Bronchial epithelial cell (primary cell): Measurements from ENCODE around the gene RHBDD1. TPM values are rescaled to one million over a fixed set of nuclear protein-coding genes. Genes with fewer than 3 reads are reported as not detected.

Experiments used
- DNase-seq: peaks from one replicate; pipeline ENCODE4 v3.0.0-alpha.2; 2010; ENCODE audit warnings: low read depth
- FAIRE-seq: peaks from 2 replicates; lab custom pipeline; 2011; peaks lifted over from hg19 to GRCh38; lab: Jason Lieb, UNC
- H3K27me3 ChIP-seq: 2 replicates; pipeline ENCODE4 v1.5.1; 2011; ENCODE audit warnings: low read length; ENCODE audit not compliant: control insufficient read depth, insufficient read depth
- H3K36me3 ChIP-seq: 2 replicates; pipeline ENCODE4 v1.5.1; 2011; ENCODE audit warnings: low read length; ENCODE audit not compliant: control insufficient read depth, insufficient read depth
- H3K4me3 ChIP-seq: 2 replicates; pipeline ENCODE4 v1.5.1; 2011; ENCODE audit warnings: mild to moderate bottlenecking, low read depth, low read length, control low read depth
- total RNA-seq: library from RNA; depleted of rRNA; stranded (reverse); fragments of >200 nt; gene quantifications from 2 replicates; pipeline ENCODE4 v1.2.1, GENCODE V29; 2014
- TF ChIP-seq, protein P1 (sequence below): IDR thresholded peaks from 2 replicates; pipeline ENCODE4 v1.5.1; 2011; ENCODE audit warnings: mild to moderate bottlenecking, moderate library complexity, low read length, control low read depth, inconsistent platforms; ENCODE audit not compliant: insufficient read depth, severe bottlenecking

Gene RHBDD1
- total RNA-seq, 1 donor from 2014 or later: 29.7 TPM

DNA sequence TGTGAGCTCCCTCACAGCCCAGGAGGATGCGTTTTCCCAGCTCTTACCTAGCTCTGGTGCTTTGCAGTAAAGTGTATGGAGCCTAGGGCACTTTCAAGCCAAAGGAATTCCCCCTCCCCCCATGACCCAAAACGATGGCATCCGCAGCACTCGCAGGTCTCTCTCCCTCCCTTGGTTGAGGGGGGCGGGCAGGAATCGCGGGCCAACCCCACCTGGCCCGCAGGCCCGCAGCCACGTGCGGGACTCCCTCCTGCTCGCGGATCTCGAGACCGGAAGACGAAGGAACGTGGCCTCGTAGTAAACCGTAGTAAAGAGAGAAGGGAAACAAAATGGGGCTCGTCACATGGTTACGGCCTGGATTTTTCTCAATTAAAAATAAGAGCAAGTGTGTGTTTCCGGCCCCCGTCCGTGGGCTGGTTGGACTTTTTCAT, 44.8 kb upstream of the RHBDD1 start:
- peak overlapping the region; percentile 46 for H3K4me3 ChIP-seq

DNA sequence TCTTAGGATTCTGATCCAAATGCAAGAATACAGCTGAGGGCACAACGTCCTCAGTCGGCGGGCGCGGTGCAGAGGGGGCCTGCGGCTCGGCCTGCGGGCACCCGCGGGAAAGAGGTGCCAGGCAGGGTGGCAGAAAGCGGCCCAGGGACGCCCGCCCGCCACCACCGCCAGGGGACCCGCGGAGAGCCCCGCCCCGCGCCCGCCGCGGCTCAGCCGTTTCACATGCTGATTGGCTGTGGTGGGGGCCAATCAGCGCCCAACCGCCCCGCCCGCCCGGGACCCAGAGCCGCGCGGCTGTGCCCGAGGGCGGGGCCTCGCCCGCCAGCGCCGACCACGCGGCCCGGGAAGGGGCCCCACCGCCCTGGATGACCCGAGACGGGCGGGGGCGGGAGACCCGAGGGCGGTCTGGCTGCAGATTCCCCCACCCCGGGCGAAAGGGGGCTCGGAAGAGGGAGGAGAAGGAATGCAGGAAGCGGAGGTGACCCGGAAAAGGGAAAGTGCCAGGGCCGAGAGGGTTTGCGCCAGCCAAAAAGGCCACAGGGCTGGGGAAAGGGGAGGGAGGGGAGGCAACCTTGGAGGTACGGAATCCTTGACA, 44.3 kb upstream of the RHBDD1 start:
- Histone ChIP-seq H3K36me3 (peaks cover 3% of the 10 kb centered on the region), H3K4me3 (peak overlapping the region; percentile 65), H3K27me3 (no peaks in the 10 kb centered on the region)
- peak; percentile 44 for DNase-seq
- TF ChIP-seq, protein P1, sequence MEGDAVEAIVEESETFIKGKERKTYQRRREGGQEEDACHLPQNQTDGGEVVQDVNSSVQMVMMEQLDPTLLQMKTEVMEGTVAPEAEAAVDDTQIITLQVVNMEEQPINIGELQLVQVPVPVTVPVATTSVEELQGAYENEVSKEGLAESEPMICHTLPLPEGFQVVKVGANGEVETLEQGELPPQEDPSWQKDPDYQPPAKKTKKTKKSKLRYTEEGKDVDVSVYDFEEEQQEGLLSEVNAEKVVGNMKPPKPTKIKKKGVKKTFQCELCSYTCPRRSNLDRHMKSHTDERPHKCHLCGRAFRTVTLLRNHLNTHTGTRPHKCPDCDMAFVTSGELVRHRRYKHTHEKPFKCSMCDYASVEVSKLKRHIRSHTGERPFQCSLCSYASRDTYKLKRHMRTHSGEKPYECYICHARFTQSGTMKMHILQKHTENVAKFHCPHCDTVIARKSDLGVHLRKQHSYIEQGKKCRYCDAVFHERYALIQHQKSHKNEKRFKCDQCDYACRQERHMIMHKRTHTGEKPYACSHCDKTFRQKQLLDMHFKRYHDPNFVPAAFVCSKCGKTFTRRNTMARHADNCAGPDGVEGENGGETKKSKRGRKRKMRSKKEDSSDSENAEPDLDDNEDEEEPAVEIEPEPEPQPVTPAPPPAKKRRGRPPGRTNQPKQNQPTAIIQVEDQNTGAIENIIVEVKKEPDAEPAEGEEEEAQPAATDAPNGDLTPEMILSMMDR: peak; percentile 28
- no peak for FAIRE-seq

More for the DNA sequence above, 44.8 kb upstream of the RHBDD1 start:
- Histone ChIP-seq H3K27me3 (no peaks in the 10 kb centered on the region), H3K36me3 (no peaks in the 10 kb centered on the region)
- DNase-seq (no peak), FAIRE-seq (no peak)
- TF ChIP-seq, protein P1: no peak

DNA sequence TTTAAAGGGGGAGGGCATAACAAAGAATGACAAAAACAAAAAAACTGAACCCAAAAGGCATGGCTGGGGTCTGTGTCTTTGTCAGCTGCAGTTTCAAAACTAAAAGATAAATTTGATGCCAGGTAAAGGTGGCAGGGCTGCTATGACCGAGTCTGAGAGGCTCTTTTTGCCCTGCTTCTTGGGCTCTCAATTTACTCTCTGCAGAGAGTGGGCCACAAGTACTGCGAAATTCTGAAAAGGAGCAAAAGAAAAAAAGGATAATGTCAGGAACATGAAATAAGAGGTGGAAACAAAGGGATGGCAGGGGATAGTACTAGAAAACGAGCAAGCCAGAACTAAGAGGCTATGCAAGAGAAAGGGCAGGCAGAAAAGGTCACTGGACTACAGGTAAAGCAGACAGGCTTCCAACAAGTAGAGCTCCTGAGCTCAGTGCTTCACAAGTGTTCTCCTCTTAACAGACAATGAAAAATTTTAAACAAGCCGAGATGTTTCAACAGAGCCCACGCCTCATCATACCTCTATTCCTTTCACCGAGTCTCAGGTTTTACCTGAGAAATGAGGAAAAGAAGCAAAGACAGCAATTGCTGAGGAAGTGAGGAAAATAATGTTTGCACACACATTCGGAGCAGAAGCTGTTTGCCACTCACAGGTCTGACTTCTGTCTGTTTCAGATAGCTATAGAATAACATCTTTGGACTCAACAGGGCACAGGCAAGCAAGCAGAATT, 43.5 kb upstream of the RHBDD1 start:
- FAIRE-seq: no peak
- peaks cover 8% of the 10 kb centered on the region for H3K36me3 ChIP-seq
- DNase-seq: peak; percentile 41
- TF ChIP-seq, protein P1: no peak
- H3K27me3 ChIP-seq: no peaks in the 10 kb centered on the region
- peak overlapping the region; percentile 65 for H3K4me3 ChIP-seq

DNA sequence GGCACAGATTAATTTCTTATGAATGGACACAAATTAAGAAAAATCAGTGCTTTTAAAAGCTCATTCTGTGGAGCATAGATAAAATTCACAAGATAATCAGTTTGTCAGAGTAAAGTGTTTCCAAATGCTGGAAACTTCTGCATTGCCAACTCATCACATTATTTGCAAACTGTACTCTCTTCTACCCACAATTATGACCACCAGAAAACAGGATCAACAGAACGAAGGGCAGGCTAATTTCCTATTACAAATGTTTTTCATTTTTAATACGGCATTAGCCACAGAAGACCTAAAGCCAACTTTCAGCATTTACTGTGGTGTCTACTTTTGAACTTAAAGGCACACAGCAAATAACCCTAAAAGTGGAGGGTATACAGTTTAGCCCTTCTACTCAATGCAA, 42.2 kb upstream of the RHBDD1 start:
- Histone ChIP-seq H3K27me3 (no peaks in the 10 kb centered on the region), H3K4me3 (peak overlapping the region; percentile 32), H3K36me3 (peaks cover 8% of the 10 kb centered on the region)
- DNase-seq (no peak), FAIRE-seq (no peak)
- TF ChIP-seq, protein P1: no peak

DNA sequence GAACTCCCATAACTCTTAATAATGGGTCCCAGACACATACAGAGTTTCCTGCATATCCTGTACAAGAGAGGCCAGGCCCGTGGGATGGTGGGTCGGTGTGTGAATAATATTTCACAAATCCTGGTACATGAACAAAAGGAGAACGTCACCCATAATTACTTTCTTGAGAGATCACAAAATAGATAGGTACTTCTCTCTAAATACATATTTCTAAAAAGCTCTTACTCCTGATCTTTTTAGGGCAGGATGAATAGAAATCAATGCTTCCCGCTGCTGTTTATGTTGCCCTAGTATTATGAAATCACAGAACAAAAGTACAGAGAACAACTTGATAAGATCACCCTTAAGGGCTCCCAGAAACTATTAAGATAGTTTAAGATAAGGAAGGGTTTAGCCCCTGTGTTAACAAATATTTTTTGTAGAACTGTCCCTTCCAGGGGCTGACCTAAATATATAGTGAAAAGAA, 41.6 kb upstream of the RHBDD1 start:
- FAIRE-seq (no peak), DNase-seq (peak; percentile 34)
- H3K27me3 ChIP-seq: no peaks in the 10 kb centered on the region
- peaks cover 8% of the 10 kb centered on the region for H3K36me3 ChIP-seq
- peak overlapping the region; percentile 32 for H3K4me3 ChIP-seq
- TF ChIP-seq, protein P1: no peak
